ENCODE results near the gene AKAP9.
"Not testable (repeated sequence)": the region's sequence is repeated elsewhere in the genome, so short reads cannot be mapped to it uniquely, and the experiment has no call there.

The AKAP9 gene

DNA sequence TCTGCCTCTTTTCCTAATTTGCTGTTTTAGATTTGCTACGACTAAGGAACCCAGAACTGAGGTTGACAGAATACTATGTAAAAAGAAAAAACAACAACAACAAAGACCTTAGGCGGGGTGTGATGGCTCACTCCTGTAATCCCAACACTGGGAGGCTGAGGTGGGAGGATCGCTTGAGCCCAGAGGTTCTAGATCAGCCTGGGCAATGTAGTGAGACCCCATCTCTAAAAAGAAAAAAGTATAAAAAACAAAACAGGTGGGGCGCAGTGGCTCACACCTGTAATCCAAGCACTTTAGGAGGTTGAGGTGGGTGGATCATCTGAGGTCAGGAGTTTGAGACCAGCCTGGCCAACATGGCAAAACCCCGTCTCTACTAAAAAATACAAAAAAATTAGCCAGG, 4.3 kb downstream of the AKAP9 start:
- FAIRE-seq; DNase-seq (ENCODE audit: insufficient read length, low spot score): not testable (repeated sequence)

DNA sequence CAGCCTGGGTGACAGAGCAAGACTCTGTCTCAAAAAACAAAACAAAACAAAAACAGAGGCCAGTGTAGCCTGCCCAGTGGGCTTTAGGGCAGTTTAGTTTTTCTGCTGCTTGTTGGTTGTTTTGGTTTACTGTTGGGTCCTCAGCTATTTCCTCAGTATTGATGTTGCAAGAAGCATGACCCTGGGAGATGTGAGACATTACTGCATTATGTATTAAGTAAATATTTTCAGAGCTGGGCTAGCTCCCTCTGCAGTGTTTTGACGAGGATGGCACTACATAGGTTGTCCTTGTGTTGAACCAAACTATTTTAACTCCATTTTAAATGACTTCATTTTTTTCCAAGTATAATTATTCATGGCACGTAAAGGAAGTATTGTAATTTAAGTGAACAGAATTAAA, 4.8 kb downstream of the AKAP9 start:
- DNase-seq (ENCODE audit: insufficient read length, low spot score), result no peak
- FAIRE-seq, result no peak

DNA sequence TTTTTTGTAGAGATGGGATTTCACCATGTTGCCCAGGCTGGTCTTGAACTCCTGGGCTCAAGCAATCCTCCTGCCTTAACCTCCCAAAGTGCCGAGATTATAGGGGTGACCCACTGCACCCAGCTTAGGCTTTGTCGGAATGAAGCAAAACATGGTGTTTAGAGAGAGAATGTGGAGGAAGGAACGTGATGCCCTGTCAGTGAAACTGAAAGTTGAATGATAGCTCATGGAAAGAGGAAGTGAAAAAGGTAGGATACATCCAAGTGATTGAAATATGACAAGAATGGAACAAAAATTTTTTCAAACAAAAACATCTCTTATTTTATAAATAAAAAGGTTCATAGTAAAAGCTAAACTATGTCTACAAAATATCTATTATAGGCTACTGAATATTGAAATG, 5.9 kb downstream of the AKAP9 start:
- DNase-seq (ENCODE audit: insufficient read length, low spot score) (no peak), FAIRE-seq (no peak)

DNA sequence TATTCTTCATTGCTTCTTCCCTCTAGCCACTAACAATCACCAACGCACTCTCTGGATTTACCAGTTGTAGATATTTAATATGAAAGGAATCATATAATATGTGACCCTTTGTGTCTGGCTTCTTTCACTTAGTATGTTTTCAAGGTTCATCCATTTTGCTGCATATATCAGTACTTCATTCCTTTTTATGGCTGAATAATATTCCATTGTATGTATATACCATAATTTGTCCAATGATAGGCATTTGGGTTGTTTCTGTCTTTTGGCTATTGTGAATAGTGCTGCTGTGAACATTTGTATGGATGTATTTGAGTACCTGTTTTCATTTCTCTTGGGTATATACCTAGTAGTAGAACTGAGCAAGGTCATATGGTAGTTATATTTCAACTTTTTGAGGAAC, 7.3 kb downstream of the AKAP9 start:
- DNase-seq (ENCODE audit: insufficient read length, low spot score) (no peak), FAIRE-seq (peak; percentile 72)

DNA sequence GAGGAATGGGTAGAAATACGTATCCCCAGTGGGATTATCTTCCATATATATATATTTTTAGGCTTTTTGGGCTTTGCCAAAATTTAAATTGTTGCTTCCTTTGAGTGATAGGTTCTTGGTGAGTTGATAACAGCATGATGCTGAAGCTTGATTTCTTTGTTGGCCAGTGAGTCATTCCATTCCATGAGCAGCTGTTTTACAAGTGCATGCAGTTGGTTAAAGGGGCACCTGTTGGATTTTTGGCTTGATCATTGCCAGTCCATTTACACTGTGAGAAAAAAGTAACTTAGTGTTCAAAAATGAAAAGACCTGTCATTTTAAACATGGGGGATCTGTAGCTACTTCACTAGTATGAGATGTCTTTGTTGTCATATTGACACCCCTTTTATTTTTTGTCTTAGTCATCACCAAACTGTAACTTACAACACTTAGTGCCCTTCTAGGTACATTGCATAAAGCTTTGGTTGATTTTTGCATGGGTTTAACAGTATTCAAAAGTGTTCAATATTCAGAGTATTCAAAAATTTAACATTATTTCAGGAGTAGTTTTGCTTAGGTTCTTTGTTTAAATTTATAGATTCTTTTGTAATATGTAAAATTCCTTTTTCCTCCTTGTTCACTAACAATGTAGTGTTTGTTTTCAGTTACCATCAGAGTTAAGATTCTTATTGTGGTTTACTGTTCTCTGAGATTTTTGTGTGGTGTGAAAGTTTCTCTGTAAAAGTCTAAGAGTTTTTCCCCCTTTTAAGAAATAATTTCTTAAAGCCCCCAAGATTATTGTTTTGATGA, 8.8 kb downstream of the AKAP9 start:
- no peak for DNase-seq (ENCODE audit: insufficient read length, low spot score)

DNA sequence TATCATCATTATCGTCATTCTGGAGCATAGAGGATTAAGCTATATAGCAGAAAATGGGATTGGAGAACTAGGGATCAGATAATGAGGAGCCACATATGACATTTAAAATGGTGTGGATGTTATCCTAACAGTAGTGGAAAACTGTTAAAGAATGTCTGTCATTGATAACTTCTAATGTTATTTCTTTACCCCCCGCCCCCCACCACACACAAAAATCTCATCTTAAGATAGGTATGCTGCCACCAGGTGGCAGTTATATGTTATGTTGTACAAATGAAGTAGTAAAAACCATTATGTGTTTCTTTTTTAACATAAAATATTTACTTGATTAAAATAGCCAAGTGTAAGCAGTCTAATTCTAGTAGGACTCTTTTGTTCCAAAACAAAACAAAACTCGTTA, 13.0 kb downstream of the AKAP9 start:
- DNase-seq (ENCODE audit: insufficient read length, low spot score) (no peak), FAIRE-seq (no peak)

More for the DNA sequence above, 8.8 kb downstream of the AKAP9 start:
- FAIRE-seq, result peak; percentile 86

DNA sequence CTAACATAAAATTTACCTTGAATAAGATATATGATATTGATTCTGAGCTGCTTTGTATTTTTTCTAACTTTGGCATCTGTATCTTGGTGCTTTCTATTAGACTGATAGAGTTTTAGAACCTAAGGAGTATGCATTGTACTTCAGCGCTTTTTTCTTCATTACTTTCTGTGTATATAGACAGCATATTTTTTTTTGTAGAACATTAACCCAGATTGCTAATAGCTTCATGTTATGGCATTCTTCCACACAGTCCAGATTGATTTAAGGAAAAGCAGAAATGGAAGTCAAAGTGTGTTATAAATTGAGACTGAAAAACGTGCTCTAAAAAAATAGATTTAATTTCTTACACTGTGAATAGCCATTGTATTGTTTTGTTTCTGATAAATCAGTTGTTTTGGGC, 15.8 kb downstream of the AKAP9 start:
- DNase-seq (ENCODE audit: insufficient read length, low spot score); FAIRE-seq: not testable (repeated sequence)

DNA sequence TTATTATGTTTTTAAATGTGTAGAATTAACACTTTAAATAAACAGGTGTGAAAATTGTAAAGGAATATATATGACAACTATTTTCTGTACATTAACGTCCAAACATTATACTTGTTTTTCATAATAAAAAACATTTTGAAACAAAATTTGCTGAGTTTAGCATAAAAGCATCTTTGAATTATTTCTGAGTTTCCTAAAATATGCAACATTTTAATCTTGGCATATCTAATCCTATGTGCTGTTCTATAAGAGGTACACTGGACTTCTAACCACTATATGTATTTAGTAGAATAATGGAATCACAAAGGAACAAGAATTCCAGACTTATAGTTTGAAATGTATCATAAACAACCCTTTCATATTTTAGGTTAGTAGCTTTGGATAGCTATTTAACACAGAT, 16.6 kb downstream of the AKAP9 start:
- DNase-seq (ENCODE audit: insufficient read length, low spot score), result no peak
- peak; percentile 71 for FAIRE-seq

DNA sequence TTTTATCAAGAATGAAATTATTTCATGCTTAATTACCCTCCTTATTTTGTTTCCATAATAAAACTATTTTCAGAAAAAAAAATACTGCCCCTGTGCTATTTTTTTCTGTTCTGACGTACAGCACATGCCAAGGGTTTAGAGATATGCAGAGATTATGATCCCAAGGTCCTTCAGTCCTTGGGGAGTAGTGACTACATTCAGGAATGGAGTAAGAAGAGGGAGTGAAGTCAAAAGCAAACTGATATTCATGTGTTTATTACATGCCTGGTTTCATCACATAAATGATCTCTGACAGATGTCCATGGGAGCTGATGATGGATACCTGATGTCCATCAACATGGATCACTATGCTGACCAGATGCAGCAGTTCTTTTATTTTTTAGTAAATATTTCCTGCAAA, 17.2 kb downstream of the AKAP9 start:
- FAIRE-seq (peak; percentile 23), DNase-seq (ENCODE audit: insufficient read length, low spot score) (no peak)

DNA sequence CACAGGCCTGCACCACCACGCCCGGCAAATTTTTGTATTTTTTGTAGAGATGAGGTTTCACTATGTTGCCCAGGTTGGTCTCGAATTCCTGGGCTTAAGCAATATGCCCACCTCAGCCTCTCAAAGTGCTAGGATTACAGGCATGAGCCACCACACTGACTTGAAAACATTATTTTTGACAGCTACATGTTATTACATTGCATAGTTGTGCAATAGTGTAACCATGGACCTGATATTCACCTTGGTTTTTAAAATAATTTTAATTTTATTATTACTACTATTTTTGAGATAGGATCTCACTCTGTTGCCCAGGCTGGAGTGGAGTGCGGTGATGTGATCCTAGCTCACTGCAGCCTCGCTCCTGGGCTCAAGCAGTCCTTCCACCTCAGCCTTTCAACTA, 18.4 kb downstream of the AKAP9 start:
- no peak for FAIRE-seq
- DNase-seq (ENCODE audit: insufficient read length, low spot score), result no peak

DNA sequence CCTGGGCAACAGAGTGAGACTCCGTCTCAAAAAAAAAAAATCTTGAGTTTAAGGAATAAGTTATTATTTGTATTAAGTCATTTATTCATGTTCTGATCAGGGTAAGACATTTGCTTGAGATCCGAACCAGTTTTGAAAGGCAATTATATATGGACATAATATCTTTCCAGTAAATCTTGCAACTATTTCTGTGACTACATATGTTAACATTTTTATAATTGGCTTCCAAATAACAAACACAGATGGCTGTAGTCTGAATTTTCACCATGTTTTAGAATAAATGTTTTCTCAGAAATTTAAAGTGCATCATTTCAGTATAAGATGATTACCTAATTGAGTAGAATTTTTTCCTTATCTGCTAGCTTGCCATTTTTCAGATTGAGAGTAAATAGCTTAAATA, 21.2 kb downstream of the AKAP9 start:
- DNase-seq (ENCODE audit: insufficient read length, low spot score) (no peak), FAIRE-seq (no peak)

DNA sequence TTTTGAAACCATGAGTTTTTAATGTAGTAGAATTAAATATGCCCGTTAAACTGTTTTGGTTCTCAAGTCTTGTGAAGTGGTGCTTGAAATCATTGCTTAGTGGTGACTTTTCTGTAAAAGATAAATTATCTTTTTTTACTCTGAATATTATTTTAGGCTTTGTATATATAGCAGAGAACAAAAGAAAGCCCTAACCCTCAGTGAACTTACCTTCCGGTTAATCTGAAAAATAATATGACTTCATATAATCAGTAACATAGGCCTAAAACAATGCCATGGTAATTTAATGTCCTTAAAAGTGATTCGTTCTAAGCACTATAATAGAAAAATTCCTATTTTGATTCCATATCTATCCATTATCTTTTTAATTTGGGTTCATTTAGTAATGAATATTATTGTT, 21.8 kb downstream of the AKAP9 start:
- no peak for DNase-seq (ENCODE audit: insufficient read length, low spot score)
- no peak for FAIRE-seq

DNA sequence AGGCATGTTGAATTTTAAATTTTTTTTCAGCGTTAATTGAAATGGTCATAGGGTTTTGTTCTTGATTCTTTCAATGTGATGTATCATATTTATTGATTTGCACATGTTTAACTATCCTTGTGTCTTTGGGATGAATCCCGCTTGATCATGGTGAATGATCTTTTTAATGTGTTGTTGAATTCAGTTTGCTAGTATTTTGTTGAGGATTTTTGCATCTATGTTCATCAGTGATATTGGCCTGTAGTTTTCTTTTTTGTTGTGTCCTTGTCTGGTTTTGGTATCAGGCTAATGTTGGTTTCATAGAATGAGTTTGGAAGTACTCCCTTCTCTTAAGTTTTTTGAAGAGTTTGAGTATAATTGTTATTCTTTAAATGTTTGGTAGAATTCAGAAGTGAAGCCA, 26.9 kb downstream of the AKAP9 start:
- FAIRE-seq; DNase-seq (ENCODE audit: insufficient read length, low spot score): not testable (repeated sequence)

DNA sequence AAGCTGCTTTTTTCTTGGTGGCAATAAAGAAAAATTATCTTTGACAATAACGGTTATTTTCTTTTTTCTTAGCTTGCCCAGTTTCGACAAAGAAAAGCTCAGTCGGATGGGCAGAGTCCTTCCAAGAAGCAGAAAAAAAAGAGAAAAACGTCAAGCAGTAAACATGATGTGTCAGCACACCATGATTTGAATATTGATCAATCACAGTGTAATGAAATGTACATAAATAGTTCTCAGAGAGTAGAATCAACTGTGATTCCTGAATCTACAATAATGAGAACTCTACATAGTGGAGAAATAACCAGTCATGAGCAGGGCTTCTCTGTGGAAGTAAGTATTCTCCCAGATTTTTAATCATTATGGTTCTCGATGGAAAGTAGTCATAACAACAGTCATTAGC, 33.0 kb downstream of the AKAP9 start:
- DNase-seq (ENCODE audit: insufficient read length, low spot score), result no peak
- no peak for FAIRE-seq

DNA sequence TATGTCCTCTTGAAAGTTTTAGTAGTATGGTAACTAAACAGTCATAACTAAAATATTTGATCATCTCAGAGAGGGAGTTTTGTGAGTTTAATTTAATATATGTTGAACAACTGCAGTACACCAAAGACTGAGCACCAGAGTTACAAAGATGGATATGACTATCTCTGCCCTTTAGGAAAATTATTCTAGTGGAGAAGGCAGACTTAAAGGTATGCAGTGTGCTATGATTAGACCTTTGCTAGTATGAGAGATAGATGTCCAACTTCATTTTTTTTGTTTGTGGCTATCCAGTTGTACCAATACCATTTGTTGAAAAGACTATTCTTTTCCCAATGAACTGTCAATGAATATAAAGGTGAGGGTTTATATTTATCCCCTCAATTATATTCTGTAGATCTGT, 33.4 kb downstream of the AKAP9 start:
- no peak for DNase-seq (ENCODE audit: insufficient read length, low spot score)

DNA sequence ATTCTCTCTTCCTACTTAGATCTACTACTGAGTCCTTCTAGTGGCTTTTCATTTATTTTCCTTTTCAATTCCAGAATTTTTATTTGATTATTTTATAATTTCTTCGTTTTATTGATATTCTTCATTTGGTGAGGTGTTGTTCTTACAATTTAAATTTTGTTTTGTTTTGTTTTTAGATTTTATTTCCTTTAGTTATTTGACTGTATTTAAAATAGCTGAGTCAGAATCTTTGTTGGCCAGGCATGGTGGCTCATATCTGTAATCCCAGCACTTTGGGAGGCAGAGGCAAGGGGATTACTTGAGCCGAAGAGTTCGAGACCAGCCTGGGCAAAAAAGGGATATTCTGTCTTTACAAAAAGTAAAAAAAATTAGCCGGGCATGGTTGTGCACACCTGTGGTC, 36.1 kb downstream of the AKAP9 start:
- DNase-seq (ENCODE audit: insufficient read length, low spot score) (no peak), FAIRE-seq (no peak)

More for the DNA sequence above, 33.4 kb downstream of the AKAP9 start:
- no peak for FAIRE-seq

DNA sequence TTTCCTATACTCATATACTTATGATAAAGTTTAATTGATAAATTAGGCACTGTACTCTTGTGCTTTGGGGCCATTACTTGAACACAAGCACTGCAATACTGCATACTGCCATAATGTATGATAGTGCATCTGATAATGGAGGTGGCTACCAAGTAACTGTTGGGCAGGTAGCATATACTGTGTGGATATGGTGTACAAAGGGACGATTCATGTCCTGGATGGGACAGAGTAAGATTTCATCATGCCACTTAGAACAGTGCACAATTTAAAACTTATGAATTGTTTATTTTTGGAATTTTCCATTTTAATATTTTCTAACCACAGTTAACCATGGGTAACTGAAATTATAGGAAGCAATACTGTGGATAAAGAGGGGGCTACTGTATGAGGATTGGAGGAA, 38.9 kb downstream of the AKAP9 start:
- DNase-seq (ENCODE audit: insufficient read length, low spot score), result no peak
- FAIRE-seq, result no peak

DNA sequence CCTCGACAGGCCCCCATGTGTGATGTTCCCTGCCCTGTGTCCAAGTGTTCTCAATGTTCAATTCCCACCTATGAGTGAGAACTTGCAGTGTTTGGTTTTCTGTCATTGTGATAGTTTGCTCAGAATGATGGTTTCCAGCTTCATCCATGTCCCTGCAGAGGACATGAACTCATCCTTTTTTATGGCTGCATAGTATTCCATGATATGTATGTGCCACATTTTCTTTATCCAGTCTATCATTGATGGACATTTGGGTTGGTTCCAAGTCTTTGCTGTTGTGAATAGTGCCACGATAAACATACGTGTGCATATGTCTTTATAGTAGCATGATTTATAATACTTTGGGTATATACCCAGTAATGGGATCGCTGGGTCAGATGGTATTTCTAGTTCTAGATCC, 41.7 kb downstream of the AKAP9 start:
- not testable (repeated sequence) for DNase-seq (ENCODE audit: insufficient read length, low spot score); FAIRE-seq

DNA sequence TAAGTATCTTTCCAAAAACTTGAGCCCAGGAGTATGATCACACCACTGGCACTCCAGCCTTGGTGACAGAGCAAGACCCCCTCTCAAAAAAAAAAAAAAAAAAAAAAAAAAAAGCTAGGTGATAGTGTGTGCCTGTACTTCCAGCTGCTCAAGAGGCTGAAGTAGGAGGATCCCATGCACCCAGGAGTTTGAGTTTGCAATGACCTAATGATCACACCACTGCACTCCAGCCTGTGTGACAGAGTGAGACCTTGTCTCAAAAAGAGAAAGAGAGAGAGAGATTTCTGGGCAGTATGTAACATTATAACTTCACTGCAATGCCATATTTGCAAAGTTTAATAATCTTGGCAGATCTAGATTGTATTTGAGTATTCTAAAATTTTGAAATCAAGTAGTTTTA, 47.6 kb downstream of the AKAP9 start:
- FAIRE-seq, result no peak
- DNase-seq (ENCODE audit: insufficient read length, low spot score), result no peak

DNA sequence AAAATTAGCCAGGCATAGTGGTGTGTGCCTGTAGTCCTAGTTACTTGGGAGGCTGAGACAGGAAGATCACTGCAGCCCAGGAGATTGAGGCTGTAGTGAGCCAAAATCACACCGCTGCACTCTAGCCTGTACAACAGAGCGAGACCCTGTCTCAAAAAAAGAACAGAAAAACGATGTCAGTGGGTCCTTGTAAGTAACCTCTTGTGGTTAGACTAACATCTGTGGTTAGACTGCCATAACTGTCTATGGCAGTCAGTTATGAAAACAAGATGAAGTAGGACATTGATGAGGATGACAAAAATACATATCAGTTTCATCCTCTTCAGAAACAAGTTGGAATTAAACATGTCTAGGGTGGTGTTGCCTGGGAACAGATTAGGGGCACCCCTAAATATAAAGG, 53.3 kb downstream of the AKAP9 start:
- FAIRE-seq, result peak; percentile 87

DNA sequence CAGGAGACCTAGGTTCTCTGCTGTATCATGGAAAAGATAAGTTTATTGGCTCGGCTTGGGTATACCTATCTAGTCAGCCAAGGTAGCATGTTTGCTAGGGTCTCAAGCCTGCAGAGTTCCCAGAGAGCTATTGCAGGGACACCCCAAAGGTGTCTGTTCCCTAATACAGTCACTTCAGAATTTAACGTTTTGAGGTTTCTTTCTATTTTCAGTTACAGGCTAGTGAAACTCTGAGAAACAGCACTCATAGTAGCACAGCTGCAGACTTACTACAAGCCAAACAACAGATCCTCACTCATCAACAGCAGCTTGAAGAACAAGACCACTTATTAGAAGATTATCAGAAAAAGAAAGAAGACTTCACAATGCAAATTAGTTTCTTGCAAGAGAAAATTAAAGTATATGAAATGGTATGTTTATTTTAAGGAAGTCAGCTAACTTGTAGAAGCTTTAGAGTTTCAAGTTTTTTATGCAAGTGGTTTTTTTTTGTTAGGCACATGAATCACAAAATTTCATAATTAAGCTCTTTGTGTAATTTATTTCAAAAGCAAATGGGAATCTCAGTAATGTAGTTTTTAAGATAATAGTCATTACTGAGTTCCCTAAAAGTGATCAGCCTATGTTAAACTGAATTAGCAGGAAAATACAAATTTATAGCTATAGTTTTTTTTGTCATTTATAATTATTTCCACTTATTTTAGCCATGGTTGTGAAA, 54.9 kb downstream of the AKAP9 start:
- peak; percentile 9 for DNase-seq (ENCODE audit: insufficient read length, low spot score)
- peak; percentile 90 for FAIRE-seq

More for the DNA sequence above, 53.3 kb downstream of the AKAP9 start:
- DNase-seq (ENCODE audit: insufficient read length, low spot score), result no peak

Measured in GM19239 (cell line).